HG02623 (cell line): Measurements from ENCODE around the gene KDM6A.
A peak's percentile ranks its signal among the peaks of the same experiment; 100 is the strongest.
"Not testable (repeated sequence)": the region's sequence is repeated elsewhere in the genome, so short reads cannot be mapped to it uniquely, and the experiment has no call there.

Experiments
- ATAC-seq: cut with Tn5 transposase; IDR thresholded peaks from one replicate; pipeline ENCODE4 v1.9.1; 2021; ENCODE audit warnings: moderate library complexity; ENCODE audit not compliant: unreplicated experiment

The KDM6A gene

DNA sequence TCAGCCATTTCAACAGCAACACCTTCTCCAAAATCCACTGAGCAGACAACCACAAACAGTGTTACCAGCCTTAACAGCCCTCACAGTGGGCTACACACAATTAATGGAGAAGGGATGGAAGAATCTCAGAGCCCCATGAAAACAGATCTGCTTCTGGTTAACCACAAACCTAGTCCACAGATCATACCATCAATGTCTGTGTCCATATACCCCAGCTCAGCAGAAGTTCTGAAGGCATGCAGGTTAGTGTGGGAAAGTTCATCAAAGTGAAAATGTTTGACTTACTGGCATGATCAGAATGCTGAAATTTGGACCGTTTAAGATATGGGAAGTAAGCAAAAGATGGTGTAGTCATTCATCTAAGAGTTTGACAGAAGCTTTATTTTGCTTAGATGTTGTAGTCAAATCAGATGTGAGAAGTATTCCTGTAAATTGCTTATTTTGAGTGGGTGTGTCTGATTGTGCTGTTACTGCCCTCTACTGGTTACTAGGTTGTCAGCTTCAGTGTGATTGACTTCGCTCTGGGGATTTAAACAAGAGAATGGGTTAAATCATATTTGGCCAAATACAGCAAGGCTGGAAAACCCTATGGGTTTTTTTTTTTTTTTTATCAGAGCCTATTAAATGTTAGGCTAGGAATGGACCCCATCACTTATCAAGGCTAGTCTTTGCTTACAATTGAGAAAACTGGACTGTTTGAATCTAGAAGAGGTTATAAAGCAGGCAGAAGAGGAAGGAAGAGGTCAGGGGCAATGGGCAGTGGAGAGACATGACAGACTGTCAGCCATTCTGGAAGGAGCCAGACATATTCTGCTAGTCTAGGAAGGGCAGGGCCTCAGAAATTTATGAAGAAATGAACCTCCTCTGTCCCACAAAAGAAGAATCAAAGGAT lies 197.4 kb downstream of the KDM6A start:
- ATAC-seq, result no peak

DNA sequence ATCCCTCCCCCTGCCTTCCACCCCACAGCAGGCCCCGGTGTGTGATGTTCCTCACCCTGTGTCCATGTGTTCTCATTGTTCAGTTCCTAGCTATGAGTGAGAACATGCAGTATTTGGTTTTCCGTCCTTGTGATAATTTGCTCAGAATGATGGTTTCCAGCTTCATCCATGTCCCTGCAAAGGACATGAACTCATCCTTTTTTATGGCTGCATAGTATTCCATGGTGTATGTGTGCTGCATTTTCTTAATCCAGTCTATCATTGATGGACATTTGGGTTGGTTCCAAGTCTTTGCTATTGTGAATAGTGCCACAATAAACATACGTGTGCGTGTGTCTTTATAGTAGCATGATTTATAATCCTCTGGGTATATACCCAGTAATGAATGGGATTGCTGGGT lies 200.0 kb downstream of the KDM6A start:
- not testable (repeated sequence) for ATAC-seq

GRCh38 chrX:45077748-45078424 lies 204.9 kb downstream of the KDM6A start:
- peak; percentile 91 for ATAC-seq

DNA sequence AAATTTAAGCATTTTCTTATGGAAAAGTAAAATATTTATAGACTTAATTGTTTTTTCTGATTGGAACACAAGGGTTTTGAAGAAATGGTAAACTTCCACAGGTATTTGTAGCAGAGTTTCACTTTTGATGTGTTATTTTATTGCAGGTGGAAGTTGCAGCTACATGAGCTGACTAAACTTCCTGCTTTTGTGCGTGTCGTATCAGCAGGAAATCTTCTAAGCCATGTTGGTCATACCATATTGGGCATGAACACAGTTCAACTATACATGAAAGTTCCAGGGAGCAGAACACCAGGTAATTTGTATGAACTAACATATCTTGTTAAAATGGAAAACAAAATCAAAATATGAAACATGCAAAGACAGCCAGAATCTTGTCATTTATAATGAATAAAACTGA lies 210.3 kb downstream of the KDM6A start:
- ATAC-seq, result no peak

DNA sequence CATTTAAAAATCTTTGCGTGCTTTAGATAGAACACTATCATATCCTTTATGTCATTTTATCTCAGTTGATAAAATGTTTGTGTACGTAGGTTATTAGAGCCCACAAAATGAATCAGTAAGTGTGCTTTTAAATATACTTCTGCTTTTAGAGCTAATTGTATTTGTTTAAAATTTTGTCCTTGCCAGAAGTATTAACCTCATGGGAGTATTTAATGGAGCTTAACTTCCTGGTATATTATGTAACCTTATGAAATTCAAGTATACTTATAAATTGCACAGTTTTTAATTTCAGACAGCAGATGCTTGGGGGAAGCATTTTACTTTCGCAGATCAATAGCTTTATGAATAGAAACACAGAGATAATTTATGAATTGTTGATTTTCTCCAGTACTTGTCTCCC lies 237.5 kb downstream of the KDM6A start:
- no peak for ATAC-seq

DNA sequence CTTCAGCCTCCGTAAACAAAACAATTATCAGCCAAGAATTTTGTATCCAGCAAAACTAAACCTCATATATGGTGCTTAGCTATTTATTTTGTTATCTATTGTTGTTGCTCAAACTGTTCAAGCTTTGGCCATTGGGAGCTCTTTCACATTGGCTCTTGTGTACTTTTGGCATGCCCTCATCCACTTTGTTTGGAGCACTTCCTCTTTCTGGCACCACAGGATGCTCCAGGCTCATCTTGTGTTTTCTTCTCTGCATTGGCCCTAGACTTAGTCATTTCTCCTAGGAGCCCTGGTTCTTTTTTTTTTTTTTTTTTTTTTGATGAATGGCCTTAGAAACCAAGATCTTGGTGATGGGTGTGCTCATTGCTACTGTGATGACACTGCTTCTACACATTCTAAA lies 253.2 kb downstream of the KDM6A start:
- ATAC-seq, result no peak

DNA sequence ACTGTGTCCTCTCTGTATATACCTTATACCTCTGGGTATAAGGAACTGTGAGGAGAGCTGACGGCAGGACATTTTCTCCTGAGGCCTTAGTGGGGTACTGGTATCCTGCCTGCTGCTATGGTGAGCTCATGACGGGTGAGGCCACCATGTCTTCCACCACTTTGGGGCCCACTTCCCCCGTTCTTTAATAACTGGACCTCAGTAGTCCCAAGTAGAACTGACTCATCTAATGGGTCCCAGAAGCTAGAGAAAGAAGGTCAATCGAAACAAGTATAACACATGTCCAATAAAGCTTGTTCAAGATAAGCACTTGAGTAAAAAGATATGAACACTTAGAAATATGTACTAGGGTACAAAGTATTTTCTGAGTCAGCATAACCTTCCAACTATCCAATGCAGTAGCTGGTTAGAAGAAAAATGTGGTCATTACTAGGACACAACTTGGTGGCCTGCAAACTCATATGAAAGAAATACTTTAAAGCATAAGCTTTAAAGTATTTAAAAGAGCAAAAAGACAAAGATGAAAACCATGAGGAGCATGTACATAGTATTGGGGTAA lies 256.0 kb downstream of the KDM6A start:
- no peak for ATAC-seq

DNA sequence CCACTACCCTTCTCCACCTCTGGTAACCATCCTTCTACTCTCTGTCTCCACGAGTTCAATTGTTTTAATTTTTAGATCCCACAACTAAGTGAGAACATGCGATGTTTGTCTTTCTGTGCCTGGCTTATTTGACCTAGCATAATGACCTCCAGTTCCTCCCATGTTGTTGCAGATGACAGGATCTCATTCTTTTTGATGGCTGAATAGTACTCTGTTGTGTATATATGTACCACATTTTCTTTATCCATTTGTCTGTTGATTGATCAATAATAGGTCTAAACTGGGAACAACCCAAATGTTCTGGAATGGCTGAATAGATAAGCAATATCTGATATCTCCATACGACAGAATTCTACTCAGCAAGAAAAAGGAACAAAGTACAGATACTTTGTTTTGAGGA lies 260.5 kb downstream of the KDM6A start:
- no peak for ATAC-seq

DNA sequence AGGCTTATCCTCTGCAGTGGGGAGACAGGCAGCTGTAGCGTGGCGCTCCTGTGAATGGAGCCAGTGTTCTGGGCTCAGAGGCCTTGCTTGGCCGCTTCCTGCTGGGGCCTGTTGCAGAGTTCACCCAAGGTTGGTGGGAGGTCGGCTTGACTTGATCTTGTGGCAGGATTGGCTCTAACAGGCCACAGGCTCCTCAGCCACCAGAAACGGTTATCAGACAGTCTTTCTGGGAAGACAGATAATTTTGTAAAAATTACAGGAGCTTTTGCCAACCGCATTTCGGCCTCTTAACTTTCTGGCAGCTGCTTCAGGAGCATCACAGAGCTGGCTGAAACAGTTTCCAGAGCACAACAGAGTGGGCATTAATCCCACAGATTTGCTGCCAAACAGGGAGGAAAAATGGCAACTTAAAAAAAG lies 261.3 kb downstream of the KDM6A start:
- ATAC-seq, result no peak

DNA sequence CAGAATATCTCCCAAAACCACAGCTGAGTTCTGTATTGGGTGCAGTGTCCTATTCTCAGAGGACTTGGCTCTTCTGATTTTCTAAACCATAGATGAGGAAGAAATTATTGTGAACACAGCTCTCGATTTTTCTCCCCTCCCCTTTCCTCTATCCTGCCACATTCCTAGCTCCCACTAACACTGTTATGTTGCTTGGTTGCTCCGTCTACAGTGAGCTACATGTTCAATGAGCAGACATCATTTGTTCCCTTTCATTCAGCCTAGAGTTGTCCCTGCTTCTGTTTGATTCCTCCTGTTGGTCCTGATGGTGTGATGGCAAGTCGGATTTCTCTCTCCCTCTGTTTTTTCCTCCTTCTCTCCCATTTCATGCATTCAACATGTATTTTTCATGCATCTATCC lies 261.8 kb downstream of the KDM6A start:
- no peak for ATAC-seq

DNA sequence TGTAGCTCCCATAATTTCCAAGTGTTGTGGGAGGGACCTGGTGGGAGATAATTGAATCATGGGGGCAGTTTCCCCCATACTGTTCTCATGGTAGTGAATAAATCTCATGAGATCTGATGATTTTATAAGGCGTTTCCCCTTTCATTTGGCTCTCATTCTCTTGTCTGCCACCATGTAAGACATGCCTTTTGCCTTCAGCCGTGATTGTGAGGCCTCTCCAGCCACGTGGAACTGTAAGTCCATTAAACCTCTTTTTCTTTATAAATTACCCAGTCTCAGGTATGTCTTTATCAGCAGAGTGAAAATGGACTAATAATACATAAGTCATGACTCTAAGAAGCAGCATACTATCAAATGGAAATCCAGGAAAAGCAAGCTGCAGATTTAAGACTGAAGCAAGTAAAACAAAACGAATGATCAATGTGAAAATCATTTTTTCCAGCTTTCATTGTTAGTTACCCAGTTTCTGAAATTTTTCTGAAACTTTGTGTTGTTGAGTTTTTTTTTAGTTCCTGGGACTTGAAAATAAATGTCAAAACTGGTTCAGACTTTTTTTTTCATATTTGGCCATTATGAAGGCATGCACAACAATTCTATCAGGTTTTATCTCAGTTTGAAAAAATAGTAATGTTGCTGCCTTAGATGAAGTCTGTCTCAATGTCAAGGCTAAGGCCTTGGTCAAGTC lies 262.5 kb downstream of the KDM6A start:
- ATAC-seq, result not testable (repeated sequence)

- no peak for ATAC-seq
Measured at GRCh38 chrX:45137531-45137930, 264.5 kb downstream of the KDM6A start.

DNA sequence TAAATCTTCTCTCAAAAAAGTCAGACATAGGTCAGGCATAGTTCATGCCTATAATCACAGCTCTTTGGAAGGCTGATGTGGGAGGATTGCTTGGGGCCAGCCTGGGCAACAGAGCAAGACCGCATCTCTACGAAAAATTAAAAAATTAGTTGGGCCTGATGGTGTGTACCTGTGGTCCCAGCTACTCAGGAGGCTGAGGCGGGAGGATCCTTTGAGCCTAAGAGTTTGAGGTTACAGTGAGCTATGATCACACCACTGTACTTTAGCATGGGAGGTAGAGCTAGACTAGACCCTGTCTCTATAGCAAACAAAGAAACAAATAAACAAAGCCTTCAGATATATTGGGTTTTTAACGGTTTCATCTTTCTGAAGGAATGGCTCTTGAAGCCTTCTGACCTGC lies 265.5 kb downstream of the KDM6A start:
- ATAC-seq, result no peak

DNA sequence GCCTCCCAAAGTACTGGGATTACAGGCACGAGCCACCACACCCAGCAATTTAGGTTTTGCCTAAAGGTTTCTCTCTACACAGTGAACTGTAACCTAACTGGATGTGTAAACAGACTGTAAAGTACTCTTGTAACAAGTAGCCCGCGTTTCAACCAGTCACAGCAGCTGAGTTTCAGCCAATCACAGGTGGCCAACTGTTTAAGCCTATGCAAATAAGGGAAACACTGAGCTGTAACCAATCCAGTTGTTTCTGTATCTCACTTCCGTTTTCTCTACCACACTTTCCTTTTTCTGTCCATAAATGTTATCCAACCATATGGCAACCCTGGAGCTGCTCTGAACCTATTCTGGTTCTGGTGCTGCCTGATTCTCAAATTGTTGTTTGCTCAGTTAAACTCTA lies 267.8 kb downstream of the KDM6A start:
- no peak for ATAC-seq

DNA sequence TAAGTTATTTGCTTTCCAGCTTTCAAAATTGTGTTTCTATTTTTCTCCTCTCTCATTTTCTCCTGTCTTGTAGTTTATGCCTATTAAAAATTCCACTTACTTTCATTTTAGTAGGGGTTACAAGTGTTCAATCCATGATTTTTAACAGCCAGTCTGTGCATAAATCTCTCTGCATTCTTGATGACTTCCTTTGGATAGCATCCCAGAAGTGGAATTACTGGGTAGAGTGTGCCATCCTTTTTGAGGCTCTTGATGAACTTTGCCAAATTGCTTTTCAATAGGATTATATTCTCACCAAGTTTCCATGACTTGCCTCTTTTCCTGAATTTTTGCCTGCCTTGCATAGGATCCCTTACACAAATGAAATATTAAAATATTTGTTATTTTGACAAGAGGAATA lies 269.2 kb downstream of the KDM6A start:
- ATAC-seq, result no peak

DNA sequence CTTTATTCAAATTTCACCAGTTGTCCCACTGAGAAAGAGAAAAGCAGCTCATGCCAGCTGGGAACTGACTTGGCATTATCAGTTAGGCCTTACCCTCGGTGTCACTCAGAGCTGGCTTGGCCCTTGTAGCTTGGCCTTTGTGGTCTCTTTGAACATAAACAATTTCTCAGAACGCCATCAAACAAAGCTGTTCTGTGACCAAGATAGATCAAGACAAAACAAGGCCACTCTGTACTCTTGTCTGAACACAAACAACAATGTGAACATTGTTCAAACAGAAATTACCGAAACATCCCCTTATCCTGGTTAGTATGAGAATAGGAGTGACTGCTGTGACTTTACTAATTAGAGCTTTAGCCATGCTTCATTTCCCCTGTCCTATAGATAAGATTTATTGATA lies 270.5 kb downstream of the KDM6A start:
- no peak for ATAC-seq

DNA sequence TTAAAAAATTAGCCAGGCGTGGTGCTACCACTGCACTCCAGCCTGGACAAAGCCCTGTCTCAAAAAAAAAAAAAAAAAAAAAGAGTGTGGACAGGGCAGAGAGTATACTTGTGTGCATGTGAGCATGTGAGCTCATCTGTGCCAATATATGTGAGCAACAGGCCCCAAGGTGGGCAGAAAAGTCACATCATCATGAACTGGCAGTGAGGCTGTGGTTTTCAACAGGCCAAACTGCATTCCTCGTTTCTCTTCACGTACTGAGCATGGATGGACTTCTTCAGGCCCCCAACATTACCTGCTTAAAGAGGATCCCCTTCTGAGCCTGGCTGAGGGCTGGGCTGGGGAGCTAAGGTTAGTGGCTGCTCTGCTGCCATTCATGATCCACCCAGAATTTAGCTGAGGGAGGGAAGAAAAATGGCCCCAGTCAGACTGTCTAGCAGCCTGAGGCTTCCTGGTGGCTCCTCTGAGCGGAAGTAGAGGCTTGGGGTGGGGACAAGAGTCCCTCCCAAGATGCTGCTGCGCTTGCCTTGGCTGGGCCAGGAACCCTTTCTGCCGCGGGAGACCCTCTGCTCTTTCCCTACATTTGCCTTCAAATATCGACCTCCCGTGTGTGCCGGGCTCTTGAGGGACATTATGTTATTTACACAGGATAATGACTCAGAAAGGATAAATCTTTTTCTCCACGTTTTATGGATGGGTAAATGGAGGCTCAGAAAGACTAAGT lies 272.7 kb downstream of the KDM6A start:
- ATAC-seq, result no peak

DNA sequence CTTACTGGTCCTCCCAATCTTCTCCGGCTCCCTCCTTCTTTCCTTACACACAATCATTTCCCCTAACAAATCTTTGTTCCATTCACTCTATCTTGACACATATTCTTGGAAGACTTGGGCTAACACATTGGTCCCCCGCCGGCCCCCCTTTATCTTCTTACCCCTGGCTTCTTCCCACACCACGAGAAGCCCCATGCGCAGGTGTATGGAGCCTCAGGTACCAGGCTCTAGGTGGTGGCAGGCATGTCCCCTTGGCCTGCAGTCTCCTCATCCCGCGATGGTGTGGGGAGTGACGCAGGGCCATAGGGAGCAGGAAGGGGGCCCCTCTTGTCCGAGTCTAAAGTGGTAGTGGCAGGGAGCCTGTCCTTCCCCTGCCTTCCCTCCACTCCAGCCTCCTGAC lies 277.8 kb downstream of the KDM6A start:
- ATAC-seq, result no peak

GRCh38 chrX:45154033-45154360 lies 281.0 kb downstream of the KDM6A start:
- ATAC-seq, result no peak

GRCh38 chrX:45154462-45154861 lies 281.5 kb downstream of the KDM6A start:
- ATAC-seq, result no peak

- no peak for ATAC-seq
Measured at GRCh38 chrX:45157647-45158046, 284.7 kb downstream of the KDM6A start.
